HG02981 (cell line): ENCODE measurements around the gene URM1.

Experiments used
- ATAC-seq: cut with Tn5 transposase; IDR thresholded peaks from one replicate; pipeline ENCODE4 v1.9.1; 2021; ENCODE audit warnings: mild to moderate bottlenecking, moderate library complexity; ENCODE audit not compliant: unreplicated experiment

URM1 gene

DNA sequence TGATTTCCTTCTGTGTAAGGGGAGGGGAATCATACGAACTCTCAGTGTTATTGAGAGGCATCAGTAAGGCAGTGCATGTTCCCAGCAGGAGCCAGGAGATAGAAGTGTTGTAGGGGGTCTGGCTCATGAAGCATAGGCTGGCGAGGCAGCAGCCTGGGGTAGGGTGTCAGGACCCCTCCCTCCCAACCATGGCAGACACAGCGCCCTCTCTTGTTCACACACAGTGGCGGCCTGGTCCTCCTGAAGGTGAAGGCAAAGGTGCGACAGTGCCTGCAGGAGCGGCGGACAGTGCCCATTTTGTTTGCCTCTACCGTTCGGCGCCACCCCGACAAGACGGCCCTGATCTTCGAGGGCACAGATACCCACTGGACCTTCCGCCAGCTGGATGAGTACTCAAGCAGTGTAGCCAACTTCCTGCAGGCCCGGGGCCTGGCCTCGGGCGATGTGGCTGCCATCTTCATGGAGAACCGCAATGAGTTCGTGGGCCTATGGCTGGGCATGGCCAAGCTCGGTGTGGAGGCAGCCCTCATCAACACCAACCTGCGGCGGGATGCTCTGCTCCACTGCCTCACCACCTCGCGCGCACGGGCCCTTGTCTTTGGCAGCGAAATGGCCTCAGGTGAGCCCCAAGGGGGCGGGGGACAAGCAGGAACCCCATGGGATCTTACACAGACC is 26.1 kb upstream of the URM1 start:
- no peak for ATAC-seq

DNA sequence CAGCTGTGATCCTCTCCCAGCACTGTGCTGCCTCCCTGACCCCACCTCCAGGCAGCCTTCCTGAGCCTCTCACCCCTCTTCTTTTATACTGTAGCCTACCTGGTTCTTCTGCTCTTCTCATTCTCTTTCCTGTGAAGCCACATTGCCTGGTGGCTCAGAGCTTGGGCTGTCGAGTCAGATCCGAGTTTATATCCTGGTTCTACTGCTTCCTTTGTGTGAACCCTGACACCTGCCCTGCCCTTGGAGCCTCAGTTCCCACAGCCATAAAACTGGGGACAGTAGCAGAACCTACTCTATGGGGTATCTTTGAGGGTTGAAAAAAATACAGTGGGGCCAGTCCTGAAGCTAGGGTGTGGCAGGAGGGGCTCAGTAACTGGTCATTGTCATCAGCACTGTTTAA is 22.0 kb upstream of the URM1 start:
- ATAC-seq = no peak

DNA sequence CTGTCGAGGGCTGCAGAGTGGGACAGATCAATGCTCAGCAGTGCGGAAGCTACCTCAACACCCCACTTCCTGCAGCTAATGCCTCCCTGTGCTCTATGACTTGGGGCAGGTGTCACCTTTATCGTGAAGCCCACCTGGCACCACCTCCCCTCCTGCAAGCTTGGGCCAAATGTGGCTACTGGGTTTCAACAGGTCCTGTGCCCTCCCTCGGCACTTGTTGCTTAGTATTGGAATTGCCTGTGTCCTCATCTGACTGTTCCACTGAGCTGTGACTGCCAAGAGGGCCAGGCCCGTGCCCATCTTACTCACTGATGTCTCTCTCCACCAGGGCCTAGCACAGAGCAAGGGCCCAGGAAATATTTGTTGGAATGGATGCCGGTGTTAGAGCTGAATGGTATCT is 21.4 kb upstream of the URM1 start:
- no peak for ATAC-seq

DNA sequence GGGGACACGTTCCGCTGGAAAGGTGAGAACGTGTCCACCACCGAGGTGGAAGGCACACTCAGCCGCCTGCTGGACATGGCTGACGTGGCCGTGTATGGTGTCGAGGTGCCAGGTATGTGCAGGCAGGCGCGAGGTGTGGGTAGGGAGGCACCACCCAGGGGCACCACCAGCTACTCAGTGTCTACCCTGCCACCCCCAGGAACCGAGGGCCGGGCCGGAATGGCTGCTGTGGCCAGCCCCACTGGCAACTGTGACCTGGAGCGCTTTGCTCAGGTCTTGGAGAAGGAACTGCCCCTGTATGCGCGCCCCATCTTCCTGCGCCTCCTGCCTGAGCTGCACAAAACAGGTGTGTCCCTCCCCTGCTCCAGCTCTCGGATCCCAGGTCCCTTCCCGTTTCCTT is 15.7 kb upstream of the URM1 start:
- ATAC-seq = no peak

DNA sequence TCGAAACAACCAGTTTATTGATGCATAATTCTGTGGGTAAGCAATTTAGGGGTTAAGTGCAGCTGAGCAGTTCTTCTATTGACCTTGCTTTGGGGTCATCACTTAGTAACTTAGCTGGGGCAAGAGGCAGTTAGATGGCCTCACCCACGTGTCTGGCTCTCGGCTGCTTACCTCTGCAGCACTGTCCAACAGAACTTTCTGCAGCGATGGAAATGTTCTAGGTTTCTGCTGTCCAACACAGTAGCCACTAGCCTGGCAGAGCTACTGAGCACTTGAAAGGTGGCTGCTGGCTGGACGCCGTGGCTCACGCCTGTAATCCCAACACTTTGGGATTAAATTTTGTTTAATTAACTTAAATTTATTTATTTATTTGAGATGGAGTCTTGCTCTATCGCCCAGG is 13.1 kb upstream of the URM1 start:
- no peak for ATAC-seq

DNA sequence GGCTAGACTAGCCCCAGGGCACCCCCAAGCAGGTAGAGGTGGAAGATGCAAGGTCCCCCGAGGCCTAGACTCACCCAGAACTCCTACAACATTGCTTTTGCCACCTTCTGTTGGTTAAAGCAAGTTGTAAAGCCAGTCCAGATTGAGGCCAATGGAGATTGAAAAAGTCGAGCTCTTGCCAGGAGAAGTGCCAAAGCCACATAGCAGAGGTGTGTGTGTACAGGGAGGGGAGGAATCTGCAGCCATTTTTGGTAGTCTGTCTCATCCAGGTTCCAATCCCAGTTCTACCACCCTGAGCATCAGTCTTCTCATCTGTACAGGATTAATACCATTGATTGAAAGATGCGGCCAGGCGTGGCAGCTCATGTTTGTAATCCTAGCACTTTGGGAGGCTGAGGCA is 12.3 kb upstream of the URM1 start:
- no peak for ATAC-seq

DNA sequence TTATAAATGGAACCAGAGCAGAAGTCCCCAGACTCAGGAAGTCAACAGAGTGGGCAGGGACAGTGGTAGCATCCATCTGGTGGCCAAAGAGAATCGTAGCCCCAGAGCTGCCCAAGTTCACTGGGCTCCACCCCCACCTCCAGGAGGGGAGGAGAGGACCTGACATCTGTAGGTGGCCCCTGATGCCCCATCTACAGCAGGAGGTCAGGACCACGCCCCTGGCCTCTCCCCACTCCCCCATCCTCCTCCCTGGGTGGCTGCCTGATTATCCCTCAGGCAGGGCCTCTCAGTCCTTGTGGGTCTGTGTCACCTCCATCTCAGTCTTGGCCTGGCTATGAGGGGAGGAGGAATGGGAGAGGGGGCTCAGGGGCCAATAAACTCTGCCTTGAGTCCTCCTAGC is 10.3 kb upstream of the URM1 start:
- no peak for ATAC-seq

DNA sequence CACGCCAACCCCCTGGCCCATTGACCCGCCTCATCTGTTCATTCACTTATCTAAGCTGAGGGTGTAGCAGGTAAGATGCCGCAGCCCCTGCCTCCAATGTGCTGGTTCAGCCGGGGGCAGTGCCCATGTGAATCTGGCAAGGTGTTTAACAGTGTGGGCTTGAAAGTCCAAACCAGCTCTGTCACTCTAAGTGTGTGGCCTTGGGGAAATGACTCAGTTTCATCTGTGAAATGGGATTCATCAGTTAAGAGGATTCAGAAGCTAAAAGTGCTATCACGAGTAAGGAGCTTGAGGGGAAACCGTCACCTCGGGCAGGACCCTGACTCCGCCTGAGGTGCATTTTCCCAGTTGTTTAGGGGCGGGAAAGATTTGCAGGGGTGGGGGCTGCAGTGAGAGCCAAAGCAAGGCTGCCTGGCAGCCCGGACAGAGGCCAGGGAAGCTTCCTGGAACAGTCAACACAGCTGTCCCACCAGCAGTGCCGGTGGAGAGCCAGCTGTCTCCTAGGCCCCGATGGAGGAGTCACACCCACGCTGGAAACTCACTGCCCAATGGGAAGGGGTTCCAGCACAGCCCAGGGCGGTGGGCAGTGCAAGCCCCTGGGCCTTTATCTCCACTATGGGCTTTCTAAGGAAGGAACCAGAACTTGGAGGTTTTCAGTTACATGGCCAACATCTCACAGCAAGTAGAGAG is 9.7 kb upstream of the URM1 start:
- no peak for ATAC-seq

DNA sequence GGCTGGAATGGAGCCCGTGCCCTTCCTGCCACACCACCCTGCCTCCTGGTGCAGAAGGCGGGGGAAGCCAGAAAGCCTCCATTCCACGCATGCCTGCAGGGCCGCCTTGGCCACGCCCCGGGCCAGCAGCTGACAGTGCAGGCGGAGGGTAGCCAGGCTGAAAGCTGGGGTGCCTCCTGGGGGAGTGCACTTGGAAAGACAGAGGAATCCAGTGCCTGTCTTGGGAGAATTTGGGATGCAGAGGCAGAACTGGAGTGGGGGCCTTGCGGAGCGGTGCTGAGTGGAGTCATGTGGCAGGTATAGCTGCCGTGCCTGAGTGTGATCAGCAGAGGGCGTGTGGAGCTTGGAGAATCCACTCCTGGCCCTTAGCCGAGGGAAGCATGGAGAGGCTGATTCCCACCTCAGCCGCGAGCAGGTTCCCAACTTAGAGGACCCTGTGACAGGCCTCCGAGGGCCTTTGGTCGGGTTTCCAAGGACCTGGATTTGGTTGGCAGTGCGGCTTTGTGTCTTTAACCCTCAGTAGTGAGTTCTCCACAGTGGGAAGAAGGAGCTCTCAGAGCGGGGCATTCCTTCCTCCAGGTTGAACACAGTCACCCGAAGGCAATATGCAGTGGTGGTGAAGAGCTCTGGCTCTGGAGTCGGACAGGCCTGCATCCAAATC is 9.1 kb upstream of the URM1 start:
- ATAC-seq = peak; percentile 50

DNA sequence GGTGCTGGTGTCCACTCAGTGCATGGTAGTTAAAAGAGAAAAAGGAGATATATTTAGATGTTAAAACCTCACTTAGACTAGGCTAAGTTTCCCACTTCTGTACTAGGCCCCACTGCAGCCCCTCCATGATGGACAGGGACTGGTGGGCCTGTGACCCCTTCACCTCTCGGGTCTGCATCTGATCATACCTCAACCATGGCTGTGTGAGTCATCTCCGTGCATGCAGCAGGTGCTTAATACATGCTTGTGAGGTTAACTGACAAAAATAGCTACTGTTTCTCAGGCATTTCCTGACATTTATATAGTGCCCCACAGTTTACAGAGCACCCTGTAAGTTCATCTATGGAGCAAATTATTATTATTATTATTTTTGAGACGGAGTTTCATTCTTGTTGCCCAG is 8.4 kb upstream of the URM1 start:
- no peak for ATAC-seq

DNA sequence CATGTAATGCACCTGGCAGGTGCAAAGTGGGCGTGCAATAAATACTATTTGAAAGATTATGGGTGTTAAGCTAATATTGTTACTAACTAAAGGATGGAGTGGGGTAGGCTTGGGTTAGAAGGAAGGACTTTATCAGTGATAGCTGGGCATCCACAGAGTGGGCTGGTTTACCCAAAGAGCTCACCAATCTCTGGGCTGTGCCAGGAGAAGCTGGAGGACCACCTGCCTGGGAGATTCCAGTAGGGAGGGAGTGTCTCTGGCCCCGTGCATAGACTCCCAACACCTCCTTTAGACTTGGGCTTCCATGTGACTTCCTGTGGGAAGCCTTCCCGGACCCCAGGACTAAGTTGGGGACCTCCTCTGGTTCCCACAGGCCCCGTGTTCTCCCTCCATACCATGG is 5.6 kb upstream of the URM1 start:
- no peak for ATAC-seq

DNA sequence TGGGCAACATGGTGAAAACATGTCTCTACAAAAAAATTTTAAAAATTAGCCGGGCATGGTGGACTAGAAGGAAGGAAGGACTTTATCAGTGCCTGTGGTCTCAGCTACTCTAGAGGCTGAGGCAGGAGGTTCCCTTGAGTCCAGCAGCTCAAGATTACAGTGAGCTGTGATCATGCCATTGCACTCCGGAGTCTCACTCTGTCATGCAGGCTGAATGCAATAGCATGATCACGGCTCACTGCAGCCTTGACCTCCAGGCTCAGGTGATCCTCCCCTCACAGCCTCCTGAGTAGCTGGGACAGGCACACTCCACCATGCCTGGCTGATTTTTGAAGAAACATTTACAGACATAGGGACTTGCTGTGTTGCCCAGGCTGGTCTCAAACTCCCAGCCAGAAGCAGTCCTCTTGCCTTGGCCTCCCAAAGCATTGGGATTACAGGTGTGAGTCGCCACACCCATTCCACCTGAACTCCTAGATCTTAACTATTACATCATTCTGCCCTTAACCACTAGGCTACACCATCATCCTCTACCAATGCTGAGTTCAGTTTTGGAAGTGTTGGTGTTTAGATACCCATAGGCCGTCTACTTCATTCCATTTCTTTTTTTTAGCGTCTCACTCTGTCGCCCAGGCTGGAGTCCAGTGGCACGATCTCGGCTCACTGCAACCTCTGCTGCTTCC is 2.0 kb upstream of the URM1 start:
- ATAC-seq = no peak

DNA sequence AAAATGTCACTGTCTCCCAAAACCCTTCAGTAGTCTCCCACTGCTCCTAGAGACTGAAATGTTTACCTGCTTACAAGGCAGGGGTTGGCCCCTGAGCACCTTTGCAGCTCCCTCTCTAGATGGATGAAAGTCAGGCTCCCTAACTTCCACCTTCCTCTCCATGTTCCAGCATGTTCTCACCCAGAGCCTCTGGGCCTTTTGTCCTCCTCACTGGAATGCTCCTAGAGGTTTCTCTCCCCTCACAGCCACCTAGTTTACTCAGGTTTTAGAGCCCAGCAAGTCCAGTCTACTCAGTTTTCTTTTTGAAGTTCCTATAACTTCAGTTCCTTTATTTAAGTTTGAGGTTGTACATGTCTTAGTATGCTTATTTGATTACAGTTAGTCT is 815 bp upstream of the URM1 start:
- ATAC-seq = no peak

DNA sequence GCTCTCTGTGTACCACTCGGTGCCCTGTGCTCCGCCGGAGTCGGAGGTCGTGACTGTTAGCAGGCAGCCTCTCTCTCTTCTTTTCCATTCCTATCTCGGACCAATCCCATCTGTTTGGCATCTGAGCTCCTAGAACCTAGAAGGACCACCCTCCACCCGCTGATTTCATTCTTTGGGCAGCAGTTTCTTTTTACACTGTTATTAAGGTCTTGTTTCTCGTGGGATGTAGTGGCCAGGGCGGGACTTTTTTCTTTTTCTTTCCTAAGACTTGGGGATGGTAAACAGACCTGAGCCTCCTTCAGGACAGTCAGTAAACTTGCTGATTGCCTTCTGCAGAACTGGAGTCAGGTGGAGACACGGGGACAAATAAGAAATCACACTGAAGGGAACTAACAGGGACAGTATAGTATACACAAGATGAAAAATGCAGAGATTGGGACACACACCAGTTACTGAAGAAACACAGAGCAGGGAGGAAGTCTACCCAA is 500 bp downstream of the URM1 start:
- ATAC-seq = no peak

DNA sequence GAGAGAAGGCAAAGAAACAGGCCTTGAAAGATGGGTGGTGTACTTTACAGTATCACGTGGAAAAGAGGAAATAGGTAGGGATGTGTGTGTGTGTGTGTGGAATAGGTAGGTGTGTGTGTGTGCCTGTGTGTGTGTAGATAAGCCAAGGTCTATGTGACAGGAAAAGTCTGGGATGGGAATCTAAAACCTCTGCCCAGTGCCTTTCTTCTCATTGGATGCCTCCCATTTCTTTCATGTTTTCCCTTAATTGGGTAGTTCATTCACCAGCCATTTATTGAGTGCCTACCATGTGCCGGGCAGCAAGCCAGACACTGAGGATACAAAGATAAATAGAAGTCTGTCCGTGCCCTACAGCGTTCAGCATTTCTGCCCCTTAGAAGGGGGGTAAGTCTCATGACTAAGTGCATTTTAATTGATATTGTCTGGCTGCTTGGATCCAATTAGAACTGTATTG is 1.0 kb downstream of the URM1 start:
- no peak for ATAC-seq

DNA sequence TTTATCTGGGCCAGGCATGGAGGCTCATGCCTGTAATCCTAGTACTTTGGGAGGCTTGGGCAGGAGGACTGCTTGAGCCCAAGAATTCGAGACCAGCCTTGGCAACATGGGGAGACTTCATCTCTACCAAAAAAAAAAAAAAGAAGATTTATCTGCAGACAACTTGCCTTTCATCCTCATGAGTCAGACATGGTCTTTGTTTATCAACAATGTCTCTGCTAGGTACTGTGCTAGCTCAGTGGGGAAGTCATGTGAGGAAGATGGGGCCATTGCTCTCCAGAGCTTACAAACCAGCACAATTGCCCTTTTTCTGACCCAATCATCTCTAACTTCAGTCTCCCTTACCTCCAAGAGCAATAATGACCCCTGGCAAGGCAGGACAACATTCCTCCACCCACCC is 1.6 kb downstream of the URM1 start:
- ATAC-seq = no peak

DNA sequence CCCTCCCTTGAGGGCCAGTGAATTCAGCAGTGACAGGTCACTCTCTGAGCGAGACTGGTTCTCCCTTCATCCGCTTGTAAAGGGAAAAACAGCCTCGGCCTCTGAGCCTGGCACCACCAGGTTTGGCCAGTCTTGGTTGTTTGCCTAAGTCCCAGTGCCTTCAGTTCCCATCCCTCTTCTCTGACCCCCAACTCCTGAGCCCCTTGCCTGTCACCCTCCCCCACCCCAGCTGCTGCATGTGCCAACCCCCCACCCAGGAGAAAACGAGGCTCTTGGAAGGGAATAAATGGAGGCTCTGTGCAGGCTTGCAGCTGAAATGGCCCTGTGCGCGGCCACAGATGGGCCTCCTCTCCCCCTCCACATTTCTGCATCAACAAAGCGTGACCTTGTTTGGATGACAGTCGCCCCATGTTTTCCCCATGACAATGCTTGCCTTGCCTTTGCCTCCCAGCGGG is 3.1 kb downstream of the URM1 start:
- ATAC-seq = no peak

DNA sequence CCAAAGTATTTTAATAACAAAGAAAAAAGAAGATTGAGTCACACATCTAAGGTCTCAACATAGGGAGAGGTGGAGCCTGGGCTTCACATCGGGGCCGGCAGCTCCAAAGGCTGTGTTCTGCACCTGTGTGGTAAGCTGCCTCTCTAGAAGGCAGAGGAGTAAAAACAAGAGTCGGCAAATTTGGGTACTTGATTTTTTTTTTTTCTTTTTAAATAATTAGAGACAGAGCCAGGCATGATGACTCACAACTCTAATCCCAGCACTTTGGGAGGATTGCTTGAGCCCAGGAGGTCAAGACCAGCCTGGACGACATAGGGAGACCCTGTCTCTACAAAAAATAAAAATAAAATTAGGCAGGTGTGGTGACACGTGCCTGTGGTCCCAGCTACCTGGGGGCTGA is 4.7 kb downstream of the URM1 start:
- no peak for ATAC-seq

DNA sequence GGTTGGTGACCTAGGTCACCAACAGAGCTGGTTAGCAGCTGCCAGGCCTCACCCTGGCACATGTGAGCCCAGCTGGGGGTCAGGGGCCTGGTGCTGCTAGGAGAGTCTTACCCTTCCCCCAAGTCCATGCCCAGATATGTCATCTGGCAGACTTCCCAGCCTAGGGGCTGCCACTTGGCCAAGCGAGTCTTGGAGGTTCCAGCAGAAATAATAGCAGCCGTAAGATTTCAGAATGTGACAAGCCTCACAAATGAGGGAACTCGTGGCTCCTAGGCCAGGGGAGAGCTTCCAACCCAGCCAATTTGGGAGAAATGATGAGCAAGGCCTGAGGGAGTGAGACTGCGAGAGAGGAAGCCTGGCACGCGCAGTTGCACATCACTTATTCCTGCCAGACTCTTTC is 11.1 kb downstream of the URM1 start:
- no peak for ATAC-seq

DNA sequence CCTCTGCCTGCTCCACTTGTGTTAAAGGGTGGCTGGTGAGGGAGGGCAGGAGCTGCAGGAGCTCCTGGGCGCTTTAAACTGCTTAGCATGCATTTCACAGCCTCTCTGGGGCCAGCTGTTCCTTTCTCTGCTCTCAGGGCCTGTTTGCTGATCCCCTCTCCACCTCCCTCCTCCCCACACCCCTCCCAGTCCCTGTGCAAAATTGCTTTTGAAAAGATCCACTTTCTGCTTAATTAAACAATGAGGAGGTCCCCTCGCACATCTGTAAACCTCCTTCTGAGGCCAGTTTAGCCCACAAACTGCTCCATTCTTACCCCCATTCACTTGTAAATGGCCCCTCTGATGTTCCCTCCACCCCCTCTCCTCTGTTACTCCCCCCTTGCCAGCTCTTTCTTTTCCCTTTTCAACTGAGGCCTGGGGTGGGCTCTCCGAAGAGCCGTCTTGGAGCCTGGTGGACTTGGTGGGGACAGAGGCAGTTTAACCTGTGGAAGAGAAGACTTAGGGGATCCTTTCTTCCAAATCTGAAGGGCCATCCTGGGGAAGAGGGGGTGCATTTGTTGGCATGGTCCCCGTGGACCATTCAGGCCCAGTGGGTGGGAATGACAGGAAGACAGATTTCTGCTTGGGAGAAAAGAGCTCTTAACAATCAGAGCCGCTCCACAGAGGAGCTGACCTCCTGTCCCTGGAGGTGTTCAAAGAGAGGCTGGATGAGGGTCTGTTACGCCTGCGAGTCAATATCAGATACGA is 12.0 kb downstream of the URM1 start:
- no peak for ATAC-seq

DNA sequence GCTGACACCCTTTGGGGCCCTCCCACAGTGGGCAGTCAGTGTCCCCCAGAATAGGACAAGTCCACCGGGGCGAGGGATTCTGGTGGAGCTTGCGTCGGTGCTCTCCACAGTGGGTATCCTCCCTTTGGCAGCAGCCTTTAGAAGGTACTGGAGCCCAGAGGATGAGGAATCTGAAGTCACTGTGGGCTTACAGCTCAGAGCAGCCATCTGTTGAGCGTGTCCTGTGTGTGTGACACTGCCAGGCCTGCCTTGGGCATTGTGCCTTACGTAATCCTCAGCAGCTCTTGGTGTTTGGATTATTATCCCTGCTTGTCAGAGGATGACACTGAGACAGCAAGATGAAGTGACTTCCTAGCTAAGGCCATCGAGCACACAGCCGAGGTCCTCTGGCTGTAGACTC is 12.6 kb downstream of the URM1 start:
- no peak for ATAC-seq
